Measurements from ENCODE around the gene TRMT2A.

Gene TRMT2A

GRCh38 chr22:20131859-20132685 lies 15.0 kb upstream of the TRMT2A start:
- DNase-seq: no peak

DNA sequence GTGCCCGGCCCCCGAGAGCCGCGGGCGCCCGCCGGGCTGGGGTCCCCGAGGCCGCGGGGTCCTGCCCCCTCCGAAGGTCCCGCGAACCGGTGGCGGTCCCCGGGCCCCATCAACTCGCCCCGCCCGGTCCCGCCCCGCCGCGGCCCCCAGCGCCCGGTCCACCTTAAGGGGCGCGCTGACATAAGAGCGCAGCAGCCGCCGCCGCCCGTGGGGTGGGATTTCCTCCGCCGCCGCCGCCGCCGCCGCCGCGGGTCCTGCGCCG lies 14.5 kb upstream of the TRMT2A start, which contains the start of gene ZDHHC8:
Gene ZDHHC8 (plus strand): TSS at position 208 of the 262 bp plus-strand sequence. CDS start 144 bp downstream, outside the sequence.
- no peak for DNase-seq

- DNase-seq: peak; percentile 29
Observed at GRCh38 chr22:20130731-20131596, 13.9 kb upstream of the TRMT2A start.

GRCh38 chr22:20130319-20130718 lies 13.3 kb upstream of the TRMT2A start:
- DNase-seq: no peak

- DNase-seq: no peak
Observed at GRCh38 chr22:20129747-20130014, 12.7 kb upstream of the TRMT2A start.

DNA sequence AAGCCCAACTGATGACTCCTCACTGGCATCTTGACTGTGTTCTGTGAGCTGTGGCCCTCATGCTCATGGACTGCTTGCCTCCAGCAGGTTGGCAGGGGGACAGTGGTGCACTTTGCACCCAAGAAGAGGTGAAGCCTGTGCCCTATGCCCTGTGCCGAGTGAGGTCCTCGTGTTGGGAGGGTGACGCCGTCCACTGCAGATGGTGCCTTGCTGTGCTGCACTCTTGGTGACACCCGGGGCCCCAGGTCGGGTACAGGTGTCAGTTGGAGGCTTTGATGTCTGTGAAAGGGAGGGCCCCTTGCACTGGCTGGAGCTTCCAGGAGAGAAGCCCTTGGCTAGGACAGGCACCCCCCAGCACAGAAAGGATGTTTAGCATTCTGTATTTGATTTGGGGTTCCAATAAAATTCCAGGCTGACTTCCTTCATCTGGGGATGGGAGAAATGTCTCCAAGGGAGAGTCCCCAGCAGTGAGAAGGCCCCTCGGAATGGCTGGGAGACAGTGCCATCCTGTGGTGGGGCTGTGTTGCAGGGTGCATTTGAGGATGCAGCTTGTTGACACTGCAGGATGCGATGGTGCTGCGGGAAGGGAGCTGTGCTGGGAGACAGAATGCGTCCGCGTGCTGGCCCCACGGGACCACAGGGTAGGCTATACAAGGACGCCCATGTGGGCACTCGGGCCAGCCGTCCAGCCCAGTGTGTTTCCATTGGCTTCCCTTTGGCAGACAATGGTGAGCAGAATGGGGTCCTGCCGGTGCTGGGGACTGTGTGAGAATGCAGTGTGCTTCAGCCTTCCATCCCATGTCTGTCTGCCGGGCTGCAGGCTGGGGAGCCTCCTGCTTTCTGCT lies 12.1 kb upstream of the TRMT2A start:
- no peak for DNase-seq

GRCh38 chr22:20128619-20128901 lies 11.5 kb upstream of the TRMT2A start:
- DNase-seq: no peak

DNA sequence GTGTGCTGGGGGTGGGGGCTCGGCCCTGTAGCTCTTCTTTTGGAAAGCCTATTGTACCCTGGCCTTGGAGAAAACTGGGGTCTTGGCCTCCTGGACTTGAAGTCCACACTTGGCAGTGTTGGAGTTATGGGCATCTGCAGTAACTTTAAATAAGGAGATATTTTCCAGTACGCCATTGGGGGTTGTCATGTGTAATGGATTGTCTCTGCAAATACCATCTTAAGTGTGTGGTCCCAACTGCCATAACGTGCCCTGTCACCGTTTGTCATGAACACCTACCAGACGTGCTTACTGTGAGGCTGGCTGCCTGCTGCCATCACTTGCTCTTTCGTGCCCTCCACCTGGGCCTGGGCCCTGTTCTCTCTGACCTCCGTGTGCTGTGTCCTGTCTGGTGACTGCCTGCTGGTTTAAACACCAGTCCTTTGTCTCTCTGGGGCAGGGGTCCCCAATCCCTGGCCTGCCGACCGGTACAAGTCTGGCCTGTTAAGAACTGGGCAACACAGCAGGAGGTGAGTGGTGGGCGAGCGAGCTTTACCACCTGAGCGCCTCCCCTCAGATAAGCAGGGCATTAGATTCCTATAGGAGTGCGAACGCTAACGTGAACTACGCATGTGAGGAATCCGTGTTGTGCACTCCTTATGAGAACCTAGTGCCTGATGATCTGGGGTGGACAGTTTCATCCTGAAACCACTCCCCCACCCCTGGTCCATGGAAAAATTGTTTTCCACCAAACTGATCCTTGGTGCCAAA lies 11.0 kb upstream of the TRMT2A start:
- DNase-seq: no peak

- DNase-seq: no peak
Observed at GRCh38 chr22:20127318-20127868, 10.4 kb upstream of the TRMT2A start.

- no peak for DNase-seq
Observed at GRCh38 chr22:20126284-20127029, 9.4 kb upstream of the TRMT2A start.

DNA sequence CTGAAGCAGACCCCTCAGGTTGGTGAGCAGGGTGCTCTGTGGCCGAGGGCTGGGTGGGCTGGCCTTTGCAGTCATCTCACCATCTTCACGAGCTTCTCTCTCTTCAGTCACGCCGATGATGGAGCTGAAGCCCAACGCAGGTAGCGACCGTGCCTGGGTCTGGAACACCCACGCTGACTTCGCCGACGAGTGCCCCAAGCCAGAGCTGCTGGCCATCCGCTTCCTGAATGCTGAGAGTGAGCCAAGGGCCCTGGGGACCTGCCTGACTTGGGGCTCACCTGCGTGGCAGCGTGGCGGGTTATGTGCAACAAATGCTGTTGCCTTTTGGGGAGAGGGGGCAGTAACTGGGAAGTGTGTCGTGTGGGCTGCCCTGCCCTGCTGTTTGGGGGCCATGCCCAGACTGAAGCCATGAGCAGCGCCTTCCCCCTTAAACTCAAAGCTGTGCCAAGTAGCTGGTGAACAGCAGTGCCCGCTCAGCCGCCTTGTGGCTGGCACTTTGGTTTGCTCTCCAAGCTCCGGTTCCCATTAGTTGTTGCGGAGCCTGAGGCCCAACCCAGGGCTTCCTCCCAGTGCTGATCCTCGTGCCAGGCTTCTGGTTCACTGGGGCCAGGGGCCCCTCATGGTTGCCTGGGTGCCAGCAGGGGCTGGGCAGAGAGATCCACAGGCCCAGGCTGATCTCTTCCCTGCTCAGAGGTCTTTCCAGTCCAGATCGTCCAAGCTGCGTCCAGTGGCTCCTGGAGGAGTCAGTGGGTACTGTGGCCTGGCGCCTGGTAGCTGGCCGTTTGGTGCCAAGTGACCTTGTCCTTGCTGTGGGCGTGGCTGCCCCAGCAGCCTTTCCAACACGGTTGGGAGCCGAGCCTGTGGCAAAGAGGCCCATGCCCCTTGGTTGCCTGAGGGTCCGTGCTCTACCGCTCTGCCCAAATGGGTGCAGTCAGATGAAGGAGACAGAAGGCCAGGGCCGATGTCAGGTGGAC lies 8.5 kb upstream of the TRMT2A start:
- DNase-seq: no peak

- DNase-seq: no peak
Observed at GRCh38 chr22:20124083-20124787, 7.2 kb upstream of the TRMT2A start.

DNA sequence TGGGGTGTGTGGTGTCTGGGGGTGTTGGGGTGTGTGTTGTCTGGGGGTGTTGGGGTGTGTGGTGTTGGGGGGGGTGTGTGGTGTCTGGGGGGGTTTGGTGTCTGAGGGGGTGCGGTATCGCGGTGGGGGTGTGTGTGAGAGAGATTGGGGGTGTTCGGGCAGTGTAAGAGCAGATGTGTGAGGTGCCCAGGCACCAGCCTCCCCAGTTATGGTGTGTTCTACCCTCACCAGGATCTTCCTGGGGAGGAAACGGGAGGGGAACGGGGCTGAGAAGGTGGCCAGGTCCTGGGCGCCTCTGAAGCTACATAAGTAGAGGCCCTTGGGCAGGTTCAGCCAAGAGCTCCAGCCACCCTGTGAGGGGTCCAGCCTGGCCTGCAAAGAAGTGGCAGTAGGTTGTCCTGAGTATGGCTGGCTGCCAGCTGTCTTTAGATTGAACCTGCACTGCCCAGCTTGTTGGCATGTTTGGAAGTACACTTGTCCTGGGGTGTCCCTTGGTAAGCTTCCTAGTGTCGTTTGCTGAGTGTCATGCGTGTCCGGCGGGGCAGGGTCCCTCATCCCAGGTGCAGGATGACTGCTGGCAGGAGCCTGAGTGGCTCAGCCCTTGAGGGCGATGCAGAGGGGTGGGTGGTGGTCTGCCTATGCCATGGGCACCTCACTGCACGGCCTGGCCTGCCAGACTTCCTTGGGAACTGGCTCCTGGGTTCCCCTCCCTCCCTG lies 6.5 kb upstream of the TRMT2A start:
- DNase-seq: no peak

- no peak for DNase-seq
Observed at GRCh38 chr22:20121856-20122415, 4.9 kb upstream of the TRMT2A start.

GRCh38 chr22:20118300-20119020 lies 1.4 kb upstream of the TRMT2A start:
- DNase-seq: no peak

DNA sequence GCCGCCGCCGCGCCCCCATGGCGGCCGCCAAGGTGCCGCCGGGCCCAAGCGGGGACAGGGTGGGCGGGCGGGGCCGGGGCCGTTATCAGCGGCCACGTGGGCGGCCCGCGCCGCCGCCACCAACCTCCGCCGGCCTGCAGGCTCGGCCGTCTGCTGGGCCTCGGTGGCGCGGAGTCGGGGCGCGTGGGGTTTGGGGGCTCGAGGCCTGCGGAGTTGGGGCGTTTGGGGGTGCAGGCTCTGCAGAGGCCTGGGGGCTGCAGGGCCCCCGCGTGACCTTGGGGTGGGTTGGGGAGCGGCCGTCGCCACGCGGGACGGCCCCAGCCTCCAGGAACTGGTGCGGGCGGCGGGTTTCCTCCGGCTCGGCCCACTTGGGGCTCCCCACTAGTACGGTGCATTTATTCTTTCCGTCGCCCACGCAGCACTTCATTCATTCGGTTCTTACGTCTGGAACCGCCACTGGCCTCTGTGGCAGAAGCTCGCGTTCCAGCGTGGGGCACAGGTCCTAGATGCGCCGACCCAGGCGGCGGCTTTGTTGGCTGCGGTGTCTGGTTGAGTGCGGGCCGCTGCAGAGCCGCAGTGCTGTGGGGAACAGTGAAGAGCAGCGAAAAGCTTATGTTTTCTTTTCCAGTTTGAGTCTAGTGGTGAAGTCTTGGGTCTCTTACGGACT lies 740 bp upstream of the TRMT2A start:
- DNase-seq: no peak

DNA sequence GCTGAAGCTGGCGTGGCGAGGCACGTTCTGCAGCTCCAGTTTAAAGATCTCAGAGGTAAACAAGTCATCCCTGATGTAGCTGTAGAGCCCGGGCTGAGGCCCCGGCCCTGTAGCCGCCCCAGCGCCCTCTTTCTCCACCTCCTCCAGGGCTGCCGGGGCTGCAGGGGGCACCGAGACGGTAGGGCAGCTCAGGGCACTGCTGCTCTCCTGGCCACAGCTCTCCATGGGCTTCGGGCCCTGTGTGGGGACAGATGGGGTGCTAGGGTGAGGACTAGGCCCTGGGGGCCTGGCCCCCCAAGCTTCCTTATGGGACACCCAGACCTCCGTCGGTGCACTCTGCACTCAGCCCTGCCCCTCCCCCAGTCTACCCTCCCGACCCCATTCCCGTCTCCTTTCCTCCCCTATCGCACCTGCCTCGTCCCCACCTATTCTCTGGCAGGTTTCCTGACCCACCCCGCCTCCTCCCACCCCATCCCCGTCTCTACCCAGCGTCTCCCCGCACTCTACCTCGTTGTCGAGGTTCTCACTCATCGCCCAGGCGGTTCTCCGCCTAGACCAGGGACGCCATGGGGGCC lies 563 bp downstream of the TRMT2A start:
- DNase-seq: no peak

All from T1000 (cell line).